GM10248 (cell line): ENCODE results near the gene THEMIS2.

ENCODE experiments used
- CTCF ChIA-PET: fragments of 300-600 bp; sonication (Branson Sonifier 250); formaldehyde crosslinking; extraction: SDS; loops from one replicate; lab custom pipeline; 2021; ENCODE audit warnings: antibody characterized with exemption; lab: Yijun Ruan, JAX
- POLR2A ChIA-PET: fragments of 350-650 bp; sonication (Branson Sonifier 250); formaldehyde crosslinking; extraction: SDS; loops from one replicate; lab custom pipeline; 2020; ENCODE audit warnings: antibody characterized with exemption; lab: Yijun Ruan, JAX
- DNase-seq: peaks from one replicate; pipeline ENCODE4 v3.0.0; 2012; ENCODE audit errors: extremely low spot score
- CTCF ChIP-seq: IDR thresholded peaks from 2 replicates; pipeline ENCODE4 v1.5.1; 2012; ENCODE audit warnings: mild to moderate bottlenecking, low read depth; ENCODE audit errors: extremely low read depth, missing control alignments, control extremely low read depth

THEMIS2 gene

GRCh38 chr1:27862671-27863537, 9.4 kb upstream of the THEMIS2 start:
- TF ChIP-seq CTCF, result no peak
- peak; percentile 54 for DNase-seq
- ChIA-PET POLR2A (interaction anchor here (0.5 to 0.6 kb wide), 3 partner anchors 10 to 189 kb away, joined by 3 to 5 read pairs (median 4); no protein-coding TSS in a partner anchor), CTCF (interaction anchor here (0.6 to 1.2 kb wide), 3 partner anchors 14 to 346 kb away, joined by 3 to 4 read pairs (median 4); no protein-coding TSS in a partner anchor)

- POLR2A ChIA-PET, result interaction anchor here (0.5 kb wide), 1 partner anchor 188 kb away, joined by 4 read pairs; no protein-coding TSS in a partner anchor
- no peak for TF ChIP-seq CTCF
- CTCF ChIA-PET, result interaction anchor here (0.6 to 1.2 kb wide), 3 partner anchors 14 to 346 kb away, joined by 3 to 4 read pairs (median 4); no protein-coding TSS in a partner anchor
- no peak for DNase-seq
Measured at GRCh38 chr1:27863538-27863915, 8.8 kb upstream of the THEMIS2 start.

- peak; percentile 66 for DNase-seq
- CTCF ChIA-PET, result interaction anchor here (1.0 to 2.3 kb wide), 3 partner anchors 10 to 345 kb away, joined by 4 read pairs; no protein-coding TSS in a partner anchor
- POLR2A ChIA-PET, result no interaction called here
- TF ChIP-seq CTCF, result no peak
Measured at GRCh38 chr1:27864264-27864895, 8.0 kb upstream of the THEMIS2 start.

GRCh38 chr1:27865821-27866220, 6.5 kb upstream of the THEMIS2 start:
- TF ChIP-seq CTCF, result no peak
- CTCF ChIA-PET, result interaction anchor here (2.3 kb wide), 1 partner anchor 9 kb away, joined by 4 read pairs; no protein-coding TSS in a partner anchor
- POLR2A ChIA-PET, result interaction anchor here (0.6 kb wide), 1 partner anchor 34 kb away, joined by 3 read pairs; no protein-coding TSS in a partner anchor
- no peak for DNase-seq

- DNase-seq, result no peak
- TF ChIP-seq CTCF, result no peak
- ChIA-PET CTCF (no interaction called here), POLR2A (no interaction called here)
Measured at GRCh38 chr1:27868556-27868931, 3.8 kb upstream of the THEMIS2 start.

- TF ChIP-seq CTCF, result no peak
- peak; percentile 59 for DNase-seq
- CTCF ChIA-PET, result interaction anchor here (0.6 to 0.8 kb wide), 2 partner anchors 11 to 15 kb away, joined by 3 read pairs; no protein-coding TSS in a partner anchor
- POLR2A ChIA-PET, result no interaction called here
Measured at GRCh38 chr1:27868932-27869718, 3.2 kb upstream of the THEMIS2 start.
